ENCODE results near the gene EEFSEC.

GRCh38 chr3:128193168-128193567 lies 39.9 kb downstream of the EEFSEC start:
- TF ChIP-seq CTCF (IDR thresholded peaks at IDR 0.05) (no peak), POLR2A (IDR thresholded peaks at IDR 0.05) (no peak), POLR2AphosphoS5 (IDR thresholded peaks at IDR 0.05; ENCODE audit: insufficient read depth in 1 of 2, low read depth in 1 of 2) (no peak)
